GM18519 (cell line): ENCODE measurements around the gene GPR173.

Experiments used
- ATAC-seq: cut with Tn5 transposase; IDR thresholded peaks from one replicate; pipeline ENCODE4 v1.9.1; 2021; ENCODE audit warnings: mild to moderate bottlenecking, moderate library complexity; ENCODE audit not compliant: unreplicated experiment, low FRiP score

Gene GPR173, protein sequence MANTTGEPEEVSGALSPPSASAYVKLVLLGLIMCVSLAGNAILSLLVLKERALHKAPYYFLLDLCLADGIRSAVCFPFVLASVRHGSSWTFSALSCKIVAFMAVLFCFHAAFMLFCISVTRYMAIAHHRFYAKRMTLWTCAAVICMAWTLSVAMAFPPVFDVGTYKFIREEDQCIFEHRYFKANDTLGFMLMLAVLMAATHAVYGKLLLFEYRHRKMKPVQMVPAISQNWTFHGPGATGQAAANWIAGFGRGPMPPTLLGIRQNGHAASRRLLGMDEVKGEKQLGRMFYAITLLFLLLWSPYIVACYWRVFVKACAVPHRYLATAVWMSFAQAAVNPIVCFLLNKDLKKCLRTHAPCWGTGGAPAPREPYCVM

GRCh38 chrX:53048169-53049126 lies at the start of gene GPR173:
Gene GPR173 (plus strand): TSS chrX:53048789. CDS start chrX:53076622, 27,833 bp downstream.
- ATAC-seq = no peak

DNA sequence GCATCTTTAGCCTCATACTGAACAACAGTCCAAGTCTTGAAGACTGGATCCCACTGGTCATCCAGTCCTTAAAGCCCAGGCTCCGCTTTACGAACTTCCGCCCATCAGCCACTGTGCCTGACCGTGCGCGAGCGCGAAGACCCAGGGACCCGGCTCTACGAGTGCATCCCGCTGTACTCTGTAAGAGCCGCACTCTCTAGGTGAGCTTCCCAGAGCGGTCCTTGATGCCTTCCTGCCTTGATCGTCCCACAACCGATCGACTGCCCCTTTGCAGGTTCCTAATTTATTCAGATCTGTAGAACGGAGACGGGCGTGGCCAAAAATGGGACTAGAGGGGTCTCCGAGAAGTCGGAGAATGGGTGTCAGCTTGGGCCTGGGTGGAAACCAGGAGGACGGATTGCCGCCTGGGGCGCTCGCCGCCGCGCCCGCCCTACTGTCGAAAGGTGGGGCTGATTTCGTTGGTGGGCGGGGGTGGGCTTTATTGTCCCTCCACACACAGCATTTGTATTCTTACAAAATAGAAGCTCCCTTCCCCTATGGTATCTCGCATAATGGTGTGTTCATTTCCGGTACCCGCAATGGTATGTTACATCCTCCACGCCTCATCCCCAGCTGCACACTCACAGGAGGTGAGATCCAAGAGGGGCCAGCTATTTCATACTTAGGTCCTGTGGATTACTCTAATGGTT lies 48.0 kb upstream of the GPR173 start:
- ATAC-seq = no peak

DNA sequence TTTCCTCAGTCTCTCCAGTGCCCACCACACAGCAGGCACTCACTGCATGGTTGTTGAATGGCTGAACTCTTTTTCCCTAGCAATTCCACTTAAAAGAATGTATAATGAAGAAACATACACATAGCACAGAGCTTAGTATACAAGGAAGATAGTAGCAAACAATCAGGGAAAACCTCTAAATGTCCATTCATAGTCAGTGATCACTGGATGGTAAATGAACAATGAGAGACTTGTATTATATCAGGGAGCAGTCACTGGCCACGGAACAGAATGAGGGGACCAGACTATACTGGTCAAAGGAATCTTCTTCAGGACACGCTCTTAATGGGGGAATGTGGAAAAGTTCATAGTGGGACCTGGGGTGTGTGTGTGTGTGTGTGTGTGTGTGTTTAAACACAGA lies 46.6 kb upstream of the GPR173 start:
- no peak for ATAC-seq

GRCh38 chrX:53003111-53003510 lies 45.5 kb upstream of the GPR173 start:
- ATAC-seq = no peak

DNA sequence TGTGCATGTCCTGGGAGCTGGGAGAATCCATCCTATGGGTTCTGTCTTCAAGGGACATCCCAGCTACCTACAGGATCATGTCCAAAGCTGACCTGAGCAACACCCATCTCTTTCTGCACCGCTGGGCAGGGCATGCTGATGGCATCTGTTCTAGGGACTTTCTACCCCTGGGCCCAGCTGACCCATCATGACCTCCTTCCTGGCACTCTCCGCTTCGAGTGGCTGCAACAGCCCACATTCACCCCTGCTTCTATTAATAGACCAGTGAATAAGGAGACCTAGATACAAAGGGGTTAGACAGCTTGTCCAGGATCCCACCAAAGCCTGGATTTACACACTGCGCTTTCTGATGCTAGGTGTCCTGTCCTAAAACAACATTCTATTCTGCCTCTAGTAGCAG lies 44.6 kb upstream of the GPR173 start:
- no peak for ATAC-seq

DNA sequence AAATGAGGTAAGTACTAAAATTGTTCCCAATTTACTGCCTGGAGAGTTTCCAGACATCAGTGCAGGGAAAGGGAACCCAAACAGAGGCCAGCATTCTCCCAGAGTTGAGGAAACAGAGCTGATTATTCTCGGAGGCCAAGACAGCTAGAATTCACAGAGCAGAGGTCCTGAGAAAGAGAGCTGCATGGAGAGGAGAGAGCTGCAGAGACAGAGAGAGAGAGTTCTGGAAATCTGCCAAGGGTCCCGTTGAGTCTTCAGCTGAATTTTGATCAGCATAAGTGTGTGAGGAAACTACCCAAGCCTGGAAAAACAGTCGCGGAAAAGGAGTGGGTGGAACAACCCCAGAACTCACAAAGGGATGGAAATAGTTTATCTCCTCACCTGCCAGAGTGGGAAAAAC lies 43.8 kb upstream of the GPR173 start:
- ATAC-seq = no peak

DNA sequence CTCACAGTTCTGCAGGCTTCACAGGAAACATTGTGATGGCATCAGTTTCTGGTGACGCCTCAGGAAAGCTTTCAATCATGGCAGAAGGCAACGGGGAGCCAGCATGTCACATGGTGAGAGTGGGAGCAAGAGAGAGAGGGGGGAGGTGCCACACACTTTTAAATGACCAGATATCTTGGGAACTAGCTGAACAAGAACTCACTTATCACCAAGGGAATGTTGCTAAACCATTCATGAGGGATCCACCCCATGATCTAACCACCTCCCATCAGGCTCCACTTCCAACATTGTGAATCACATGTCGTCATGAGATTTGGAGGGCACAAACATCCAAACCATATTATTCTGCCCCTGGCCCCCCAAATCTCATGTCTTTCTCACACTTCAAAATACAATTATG lies 43.3 kb upstream of the GPR173 start:
- no peak for ATAC-seq

DNA sequence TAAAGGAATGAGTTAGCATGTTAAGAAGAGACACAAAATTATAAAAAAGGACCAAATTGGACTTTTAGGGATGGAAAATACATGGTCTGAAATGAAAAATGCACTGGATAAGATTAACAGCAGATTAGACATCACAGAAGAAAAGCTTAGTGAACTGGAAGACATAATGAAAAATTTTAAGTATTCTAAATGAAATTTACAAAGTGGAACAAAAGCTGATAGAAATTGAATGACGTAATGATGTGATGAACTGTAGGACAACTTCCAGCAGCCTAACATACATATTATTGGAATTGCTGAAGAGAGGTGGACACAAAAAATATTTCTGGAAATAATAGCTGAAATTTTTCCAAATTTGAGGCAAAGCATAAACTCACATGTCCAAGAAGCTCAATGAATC lies 39.6 kb upstream of the GPR173 start:
- ATAC-seq = no peak

- no peak for ATAC-seq
Observed at GRCh38 chrX:53013291-53013690, 35.3 kb upstream of the GPR173 start.

- ATAC-seq = no peak
Observed at GRCh38 chrX:53018627-53019026, 30.0 kb upstream of the GPR173 start.

DNA sequence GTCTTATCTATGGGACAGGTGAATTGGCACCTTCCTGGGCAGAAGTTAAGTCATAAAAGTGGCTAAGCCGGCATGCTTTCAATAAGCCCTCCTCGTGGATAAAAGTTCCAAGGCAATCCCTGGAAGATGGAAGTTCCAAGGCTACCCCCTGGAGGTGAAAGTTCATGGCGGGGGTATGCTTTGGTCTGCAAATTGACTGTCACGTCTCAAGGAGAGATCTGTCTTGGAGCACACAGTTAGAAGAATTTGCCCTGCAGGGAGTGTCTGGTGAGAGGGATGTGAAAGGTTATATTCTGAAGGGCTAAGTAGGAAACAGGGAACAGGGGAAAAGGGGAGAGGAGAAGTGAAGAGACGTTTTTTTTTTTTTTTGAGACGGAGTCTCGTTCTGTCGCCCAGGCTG lies 26.2 kb upstream of the GPR173 start:
- ATAC-seq = no peak

- ATAC-seq = no peak
Observed at GRCh38 chrX:53028678-53029077, 19.9 kb upstream of the GPR173 start.

- ATAC-seq = no peak
Observed at GRCh38 chrX:53031380-53031779, 17.2 kb upstream of the GPR173 start.

- no peak for ATAC-seq
Observed at GRCh38 chrX:53036149-53036548, 12.4 kb upstream of the GPR173 start.

DNA sequence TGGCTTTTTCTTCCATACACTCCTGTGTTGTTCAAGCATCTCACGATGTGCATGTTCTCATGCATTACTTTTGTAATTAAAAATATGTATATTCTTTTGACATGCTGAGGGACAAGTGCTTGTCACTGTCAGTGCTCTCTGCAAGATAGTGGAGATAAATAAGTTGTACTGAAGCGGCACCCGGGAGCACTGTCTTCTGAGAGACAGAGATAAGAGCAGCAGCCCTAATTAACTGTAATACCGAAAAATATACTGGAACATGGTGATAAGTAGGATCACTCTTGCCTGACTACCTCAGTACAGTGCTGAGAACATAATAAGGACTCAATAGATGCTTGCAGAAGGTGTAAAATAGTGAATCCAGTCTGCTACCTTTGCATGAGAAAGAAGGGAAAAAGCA lies 9.4 kb upstream of the GPR173 start:
- ATAC-seq = no peak

DNA sequence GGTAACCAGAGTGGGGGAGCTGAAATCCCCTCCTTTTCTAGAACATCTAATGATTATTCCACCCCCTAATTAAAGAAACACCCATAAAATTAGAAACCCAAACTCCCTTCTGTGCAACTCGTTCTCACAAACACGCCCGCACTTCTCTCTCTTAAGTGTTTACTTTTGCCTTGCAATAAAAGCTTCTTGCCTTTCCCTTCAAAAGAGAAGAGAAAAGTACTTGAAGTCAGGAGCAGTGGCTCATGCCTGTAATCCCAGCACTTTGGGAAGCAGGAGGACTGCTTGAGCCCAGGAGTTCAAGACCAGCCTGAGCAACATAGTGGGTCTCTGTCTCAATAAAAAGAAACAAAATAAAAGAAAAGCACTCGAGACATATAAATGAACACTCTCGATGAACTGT lies 3.6 kb upstream of the GPR173 start:
- ATAC-seq = no peak

DNA sequence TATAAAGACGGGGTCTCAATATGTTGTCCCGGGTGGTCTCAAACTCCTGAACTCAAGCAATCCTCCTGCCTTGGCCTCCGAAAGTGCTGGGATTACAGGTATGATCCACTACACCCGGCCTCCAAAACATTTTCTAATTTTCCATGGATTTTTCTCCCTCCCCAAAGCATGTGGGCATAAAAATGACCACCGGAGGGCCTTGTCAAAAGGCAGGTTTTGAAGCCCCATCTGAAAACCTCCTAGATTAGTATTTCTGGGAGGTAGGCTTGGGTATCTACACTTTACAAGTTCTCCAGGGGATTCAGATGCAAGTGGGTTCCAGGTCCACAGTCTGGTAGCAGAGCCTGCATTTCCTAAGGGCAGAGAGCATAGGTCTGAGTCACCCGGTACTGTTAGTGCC lies 1.4 kb upstream of the GPR173 start:
- no peak for ATAC-seq

GRCh38 chrX:53049127-53049517 lies 533 bp downstream of the GPR173 start:
- ATAC-seq = no peak

- no peak for ATAC-seq
Observed at GRCh38 chrX:53050841-53051240, 2.3 kb downstream of the GPR173 start.

DNA sequence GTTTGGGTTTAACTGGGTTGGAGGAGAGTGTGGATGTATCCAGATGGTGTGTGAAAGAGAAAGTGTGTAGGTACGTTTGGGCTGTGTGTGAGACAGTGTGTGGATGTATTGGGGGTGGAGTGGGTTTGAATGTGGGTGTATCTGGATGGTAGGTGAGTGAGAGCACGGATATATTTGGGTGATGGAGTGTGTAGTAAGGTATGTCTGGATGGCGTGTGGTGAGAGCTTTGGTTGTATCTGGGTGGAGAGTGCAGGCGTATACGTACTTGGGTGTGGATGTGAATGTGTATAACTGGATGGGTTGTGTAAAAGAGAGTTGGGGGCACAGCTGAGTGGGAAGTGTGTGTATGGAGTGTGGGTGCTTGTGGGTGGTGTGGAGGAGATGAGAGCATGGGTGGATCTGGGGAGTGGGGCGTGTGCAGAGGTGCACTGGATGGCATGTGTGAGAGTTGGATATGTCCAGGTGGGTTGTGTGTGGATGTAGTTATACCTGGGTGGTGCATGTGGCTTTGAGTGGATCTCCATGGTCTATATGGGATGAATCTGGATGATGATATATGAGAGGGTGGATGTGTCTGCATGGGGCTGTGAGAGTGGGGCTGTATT lies 6.8 kb downstream of the GPR173 start:
- no peak for ATAC-seq

DNA sequence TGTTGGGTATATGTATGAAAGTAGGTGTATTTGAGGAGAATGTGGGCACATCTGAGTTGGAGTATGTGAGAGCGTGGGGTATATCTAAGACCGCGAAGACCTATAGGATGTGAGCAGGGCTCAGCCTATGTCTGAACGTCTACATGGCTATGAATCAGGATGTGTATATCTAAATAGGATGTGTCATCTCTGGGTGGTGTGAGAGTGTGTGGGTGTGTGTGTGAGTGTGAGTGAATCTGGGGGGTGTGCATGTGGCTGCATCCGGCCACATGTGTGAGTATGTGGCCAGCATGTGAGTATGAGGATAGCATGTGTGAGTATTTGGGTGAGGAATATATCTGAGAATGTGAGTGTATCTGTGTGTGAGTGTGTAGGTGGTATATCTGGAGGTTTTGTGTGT lies 7.7 kb downstream of the GPR173 start:
- ATAC-seq = no peak
